GM21737 (cell line): ENCODE data around the gene IGSF1.

Source experiments
- ATAC-seq: cut with Tn5 transposase; IDR thresholded peaks from one replicate; pipeline ENCODE4 v1.9.1; 2021; ENCODE audit warnings: mild to moderate bottlenecking, moderate library complexity; ENCODE audit not compliant: unreplicated experiment

Gene IGSF1

GRCh38 chrX:131288738-131289511 is at the start of gene IGSF1:
Gene IGSF1 (minus strand): TSS chrX:131289306. CDS start chrX:131286674, 2,632 bp downstream.
- ATAC-seq: no peak

- ATAC-seq: no peak
Measured at GRCh38 chrX:131332331-131332730, 43.2 kb upstream of the IGSF1 start.

GRCh38 chrX:131331152-131331551 is 42.0 kb upstream of the IGSF1 start:
- no peak for ATAC-seq

GRCh38 chrX:131330735-131331134 is 41.6 kb upstream of the IGSF1 start:
- ATAC-seq: no peak

- no peak for ATAC-seq
Measured at GRCh38 chrX:131322651-131323050, 33.5 kb upstream of the IGSF1 start.

- ATAC-seq: no peak
Measured at GRCh38 chrX:131317326-131317725, 28.2 kb upstream of the IGSF1 start.

GRCh38 chrX:131316260-131316659 is 27.2 kb upstream of the IGSF1 start:
- no peak for ATAC-seq

GRCh38 chrX:131308980-131309379 is 19.9 kb upstream of the IGSF1 start:
- ATAC-seq: no peak

- ATAC-seq: no peak
Measured at GRCh38 chrX:131306601-131307000, 17.5 kb upstream of the IGSF1 start.

- no peak for ATAC-seq
Measured at GRCh38 chrX:131305926-131306325, 16.8 kb upstream of the IGSF1 start.

- no peak for ATAC-seq
Measured at GRCh38 chrX:131302701-131303100, 13.6 kb upstream of the IGSF1 start.

- no peak for ATAC-seq
Measured at GRCh38 chrX:131301155-131301554, 12.0 kb upstream of the IGSF1 start.

- no peak for ATAC-seq
Measured at GRCh38 chrX:131298846-131299245, 9.7 kb upstream of the IGSF1 start.

- no peak for ATAC-seq
Measured at GRCh38 chrX:131298036-131298435, 8.9 kb upstream of the IGSF1 start.

- ATAC-seq: no peak
Measured at GRCh38 chrX:131289527-131289926, 421 bp upstream of the IGSF1 start.

- no peak for ATAC-seq
Measured at GRCh38 chrX:131288188-131288587, 918 bp downstream of the IGSF1 start.

- no peak for ATAC-seq
Measured at GRCh38 chrX:131287560-131288179, 1.4 kb downstream of the IGSF1 start.

- no peak for ATAC-seq
Measured at GRCh38 chrX:131279617-131280016, 9.5 kb downstream of the IGSF1 start.

- no peak for ATAC-seq
Measured at GRCh38 chrX:131279197-131279596, 9.9 kb downstream of the IGSF1 start.

- no peak for ATAC-seq
Measured at GRCh38 chrX:131277543-131278136, 11.5 kb downstream of the IGSF1 start.

- no peak for ATAC-seq
Measured at GRCh38 chrX:131273011-131273410, 16.1 kb downstream of the IGSF1 start.

GRCh38 chrX:131271826-131272225 is 17.3 kb downstream of the IGSF1 start:
- ATAC-seq: no peak
